Transverse colon (tissue), 4 donors: ENCODE results near the gene CDKN1C. TPM values are rescaled to one million over a fixed set of nuclear protein-coding genes. Genes with fewer than 3 reads are reported as not detected.

Experiments used
- DNase-seq: peaks from one replicate; pipeline ENCODE4 v3.0.0-alpha.2; 2019
- H3K27ac ChIP-seq, 4 donors: fragments of 200-600 bp; sonication (generic); 2 replicates each; pipeline ENCODE4 v1.5.1; 2016 to 2018; ENCODE audit warnings: inconsistent platforms in 4 of 4
- H3K27me3 ChIP-seq: fragments of 200-600 bp; sonication (generic); 2 replicates; pipeline ENCODE4 v1.5.1; 2017; ENCODE audit warnings: inconsistent platforms
- H3K36me3 ChIP-seq, 4 donors: fragments of 200-600 bp; sonication (generic); 2 replicates each; pipeline ENCODE4 v1.5.1; 2017 to 2019; ENCODE audit warnings: inconsistent platforms in 4 of 4
- H3K4me1 ChIP-seq, 4 donors: fragments of 200-600 bp; sonication (generic); 2 replicates each; pipeline ENCODE4 v1.5.1; 2017 to 2020; ENCODE audit warnings: inconsistent platforms in 4 of 4
- H3K4me3 ChIP-seq, 4 donors: fragments of 200-600 bp; sonication (generic); 1 replicate in 1 of 4; 2 replicates in 3 of 4; pipeline versions ENCODE4 v1.5.1 to v1.6.1; 2017 to 2019; ENCODE audit warnings: inconsistent platforms in 4 of 4
- H3K9me3 ChIP-seq, 2 donors: fragments of 200-600 bp; sonication (generic); 2 replicates each; pipeline ENCODE4 v1.5.1; 2017 to 2019; ENCODE audit warnings: inconsistent platforms in 2 of 2
- CTCF ChIP-seq, 5 experiments: fragments of 200-600 bp in 3 of 5; fragments of 450-650 bp in 2 of 5; sonication (generic) in 3 of 5; IDR thresholded peaks; 1 replicate in 2 of 5; 2 replicates in 3 of 5; pipeline ENCODE4 v1.5.1; 2016 to 2017; ENCODE audit warnings: antibody characterized with exemption in 5 of 5, inconsistent platforms in 3 of 5, mild to moderate bottlenecking in 2 of 5, moderate library complexity in 1 of 5
- EP300 ChIP-seq: sonication (generic); formaldehyde crosslinking; IDR thresholded peaks from one replicate; pipeline ENCODE4 v1.6.1; 2017; ENCODE audit warnings: antibody characterized with exemption, low read depth
- POLR2A ChIP-seq: fragments of 450-650 bp; IDR thresholded peaks from one replicate; pipeline ENCODE4 v1.6.1; 2016; ENCODE audit warnings: antibody characterized with exemption, mild to moderate bottlenecking, moderate library complexity
- POLR2AphosphoS5 ChIP-seq, 3 donors: sonication (generic); formaldehyde crosslinking; IDR thresholded peaks; one replicate each; pipeline ENCODE4 v1.6.1; 2016; ENCODE audit warnings: antibody characterized with exemption in 3 of 3
- WGBS, 2 donors: methylation state at CpG; one replicate each; pipeline ENCODE4 v1.1.5; 2018; ENCODE audit warnings: low coverage in 1 of 2; 5-methylcytosine and 5-hydroxymethylcytosine counted together
- in situ Hi-C, 4 donors: fragments of 200-750 bp; cut with MboI; loops; one replicate each; pipeline versions ENCODE4 v1.15.0 to v1.15.1; 2017; ENCODE audit warnings: low sequenced_read_pairs in 3 of 4, low pct_ligation_motif_present in 1 of 4, low pct_unique_long_range_greater_than_20kb in 1 of 4
- intact Hi-C: fragments of 100-400 bp; cut with DNase I; formaldehyde crosslinking; loops from one replicate; pipeline ENCODE4 v1.15.1; 2023; ENCODE audit warnings: low total_unique reads
- total RNA-seq, 4 donors: library from RNA; depleted of rRNA; stranded (reverse); fragments of >200 nt; gene quantifications; one replicate each; pipeline ENCODE4 v1.1.0, GENCODE V29; 2016

CDKN1C gene
- total RNA-seq, 4 donors from 2014 or later = 12.4 to 40.0 (median 27.7) TPM

DNA sequence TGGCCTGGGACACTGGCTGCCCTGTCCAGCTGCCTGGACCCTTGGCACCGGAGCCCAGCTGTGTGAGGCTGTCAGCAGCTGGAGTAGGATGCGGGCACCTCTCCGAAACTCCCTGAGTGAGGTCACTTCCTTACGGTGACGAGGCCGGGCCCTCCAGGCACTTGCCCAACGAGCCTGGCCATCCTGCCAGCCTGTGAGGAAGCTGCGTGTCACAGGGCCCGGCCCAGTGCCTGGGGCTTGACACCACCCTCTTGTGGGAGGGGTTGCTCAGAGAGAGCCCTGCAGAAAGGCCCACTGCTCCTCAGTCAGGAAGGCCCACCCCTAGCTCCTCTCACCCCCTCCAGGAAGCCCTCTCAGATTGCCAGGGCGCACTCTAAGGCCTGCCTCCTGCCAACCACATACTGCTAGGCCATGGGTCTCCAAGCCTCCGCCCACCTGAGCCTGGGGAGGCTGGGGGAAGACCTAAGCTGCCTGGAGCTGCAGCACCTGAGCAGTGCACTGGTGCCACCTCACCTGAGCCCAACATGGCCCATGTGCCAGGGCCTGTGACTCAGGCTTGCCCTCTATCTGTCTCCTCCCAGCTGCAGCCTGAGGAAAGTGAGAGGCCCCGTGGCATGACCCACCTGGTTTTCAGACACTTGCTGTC lies 47.9 kb upstream of the CDKN1C start:
- TF ChIP-seq POLR2A (no peak), POLR2AphosphoS5 (IDR thresholded peaks at IDR 0.05) (peak in 2 of 3 donors; percentile 23 to 50)
- WGBS, 2 donors = 41% methylated on average over 10 of the region's 12 CpGs; no CpG with 5 or more reads in 1 of the 2 donors
- Histone ChIP-seq H3K27me3 (no peaks in the 10 kb centered on the region), H3K36me3 (no peaks in the 10 kb centered on the region), H3K4me3 (no peak overlapping the region), H3K4me1 (peaks cover 6 to 22% (median 14%) of the 10 kb centered on the region in 4 donors), H3K27ac (peak overlapping the region in 1 of 4 donors; percentile 50), H3K9me3 (no peaks in the 10 kb centered on the region)
- intact Hi-C loops = no loop called here
- peak; percentile 70 for DNase-seq
- in situ Hi-C loops = no loop called here

DNA sequence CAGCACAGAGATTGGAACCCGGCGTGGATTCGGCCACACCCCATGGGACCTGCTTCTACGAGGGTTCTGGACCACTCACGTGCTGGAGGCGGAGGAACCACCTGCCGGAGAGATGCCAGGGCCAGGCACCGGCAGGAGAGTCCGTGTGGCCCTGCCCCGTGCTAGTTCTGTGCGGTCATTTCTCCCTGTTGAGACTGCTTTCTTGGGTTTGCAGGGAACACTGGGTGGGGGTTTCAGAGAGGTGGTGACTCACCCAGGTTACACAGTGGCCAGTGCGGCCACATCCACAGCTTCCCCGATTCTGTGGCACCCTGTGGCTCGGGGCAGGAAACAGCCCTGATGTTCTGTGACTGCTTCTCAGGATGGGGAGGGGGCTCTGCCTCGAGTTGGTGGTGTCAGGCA lies 47.3 kb upstream of the CDKN1C start:
- Histone ChIP-seq H3K4me3 (no peak overlapping the region), H3K27me3 (no peaks in the 10 kb centered on the region), H3K4me1 (peaks cover 12 to 28% (median 19%) of the 10 kb centered on the region in 4 donors), H3K9me3 (no peaks in the 10 kb centered on the region), H3K27ac (peak overlapping the region in 1 of 4 donors; percentile 50), H3K36me3 (no peaks in the 10 kb centered on the region)
- TF ChIP-seq POLR2A (no peak), EP300 (no peak), POLR2AphosphoS5 (IDR thresholded peaks at IDR 0.05) (no peak), CTCF (IDR thresholded peaks at IDR 0.05) (no peak)
- DNase-seq = no peak
- WGBS, 2 donors = 75% methylated on average over 15 of the region's 15 CpGs; no CpG with 5 or more reads in 1 of the 2 donors
- in situ Hi-C loops = no loop called here
- intact Hi-C loops = no loop called here

- Histone ChIP-seq H3K4me1 (peaks cover 16 to 32% (median 27%) of the 10 kb centered on the region in 4 donors), H3K27me3 (no peaks in the 10 kb centered on the region), H3K36me3 (no peaks in the 10 kb centered on the region), H3K4me3 (no peak overlapping the region), H3K9me3 (no peaks in the 10 kb centered on the region), H3K27ac (no peak overlapping the region)
- no peak for DNase-seq
- in situ Hi-C loops = no loop called here
- intact Hi-C loops = no loop called here
- TF ChIP-seq POLR2A = no peak
- TF ChIP-seq POLR2AphosphoS5 (IDR thresholded peaks at IDR 0.05) = no peak
- TF ChIP-seq CTCF (IDR thresholded peaks at IDR 0.05) = no peak
- TF ChIP-seq EP300 = no peak
- 17 to 80% methylated on average over 1 to 13 of the region's 13 CpGs for WGBS, 2 donors
Observed at GRCh38 chr11:2931771-2932738, 46.5 kb upstream of the CDKN1C start.

- Histone ChIP-seq H3K36me3 (no peaks in the 10 kb centered on the region), H3K4me1 (peaks cover 16 to 32% (median 27%) of the 10 kb centered on the region in 4 donors), H3K9me3 (no peaks in the 10 kb centered on the region), H3K27ac (no peak overlapping the region), H3K27me3 (no peaks in the 10 kb centered on the region), H3K4me3 (no peak overlapping the region)
- no peak for TF ChIP-seq POLR2AphosphoS5 (IDR thresholded peaks at IDR 0.05)
- TF ChIP-seq CTCF (IDR thresholded peaks at IDR 0.05) = no peak
- TF ChIP-seq POLR2A = no peak
- no peak for DNase-seq
- intact Hi-C loops (no loop called here), in situ Hi-C loops (no loop called here)
- WGBS, 2 donors = 54% methylated on average over 4 of the region's 4 CpGs; no CpG with 5 or more reads in 1 of the 2 donors
Observed at GRCh38 chr11:2931420-2931746, 45.8 kb upstream of the CDKN1C start.
